Measurements from ENCODE around the gene SNX20. TPM values are rescaled to one million over a fixed set of nuclear protein-coding genes. Genes with fewer than 3 reads are reported as not detected.

The SNX20 gene
- not detected in 2 replicates for total RNA-seq

GRCh38 chr16:50681021-50681885 is at the start of gene SNX20:
Gene SNX20, minus strand, starts transcription at chr16:50681312. Its CDS starts 3,786 bp downstream, at chr16:50677526.

GRCh38 chr16:50692999-50693781 is 12.1 kb upstream of the SNX20 start, which contains the start of gene NOD2:
Gene NOD2, plus strand, starts transcription at chr16:50693606. Its CDS starts 5,890 bp downstream, at chr16:50699496.

Other genes with a start within 250 kb of the SNX20 start
- 0.16 and 0.23 TPM in 2 replicates for gene NKD1, start 132.9 kb downstream of the SNX20 start, total RNA-seq
- 1.2 and 1.3 TPM in 2 replicates for gene NOD2, start 12.3 kb upstream of the SNX20 start, total RNA-seq
- gene CYLD, start 60.8 kb upstream of the SNX20 start, total RNA-seq = 18.2 and 21.7 TPM in 2 replicates

All from hair follicular keratinocyte (primary cell).